GM12873 (cell line): Measurements from ENCODE around the gene COQ8A.

Source experiments
- TF ChIP-seq, protein P1 (sequence below): IDR thresholded peaks from 2 replicates; pipeline ENCODE4 v1.5.1; 2012; ENCODE audit warnings: low read depth, mild to moderate bottlenecking, moderate library complexity, low read length, control low read depth; ENCODE audit not compliant: insufficient read depth; ENCODE audit errors: missing control alignments

Gene COQ8A

DNA sequence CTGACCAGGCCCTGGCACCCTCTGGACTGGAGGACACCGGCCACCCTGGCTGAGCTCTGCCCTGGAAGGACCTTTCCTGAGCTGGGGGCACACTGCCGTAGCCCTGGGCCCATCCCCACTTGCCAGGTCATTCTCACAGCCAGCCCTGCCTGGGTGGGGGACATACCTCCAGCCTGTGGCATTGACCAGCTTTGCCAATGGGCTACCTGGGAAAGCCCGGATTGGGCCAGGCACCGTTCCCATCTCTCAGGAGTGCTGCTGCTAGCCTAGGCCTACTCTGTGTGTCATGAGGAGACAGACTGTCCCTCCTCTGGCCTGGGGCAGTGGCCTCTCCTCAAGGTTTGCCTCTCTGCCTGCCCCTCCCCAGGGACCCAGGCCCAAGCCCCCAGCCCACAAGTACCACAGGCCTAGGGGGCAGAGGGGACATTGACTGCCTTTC is 40.0 kb downstream of the COQ8A start:
- TF ChIP-seq, protein P1, sequence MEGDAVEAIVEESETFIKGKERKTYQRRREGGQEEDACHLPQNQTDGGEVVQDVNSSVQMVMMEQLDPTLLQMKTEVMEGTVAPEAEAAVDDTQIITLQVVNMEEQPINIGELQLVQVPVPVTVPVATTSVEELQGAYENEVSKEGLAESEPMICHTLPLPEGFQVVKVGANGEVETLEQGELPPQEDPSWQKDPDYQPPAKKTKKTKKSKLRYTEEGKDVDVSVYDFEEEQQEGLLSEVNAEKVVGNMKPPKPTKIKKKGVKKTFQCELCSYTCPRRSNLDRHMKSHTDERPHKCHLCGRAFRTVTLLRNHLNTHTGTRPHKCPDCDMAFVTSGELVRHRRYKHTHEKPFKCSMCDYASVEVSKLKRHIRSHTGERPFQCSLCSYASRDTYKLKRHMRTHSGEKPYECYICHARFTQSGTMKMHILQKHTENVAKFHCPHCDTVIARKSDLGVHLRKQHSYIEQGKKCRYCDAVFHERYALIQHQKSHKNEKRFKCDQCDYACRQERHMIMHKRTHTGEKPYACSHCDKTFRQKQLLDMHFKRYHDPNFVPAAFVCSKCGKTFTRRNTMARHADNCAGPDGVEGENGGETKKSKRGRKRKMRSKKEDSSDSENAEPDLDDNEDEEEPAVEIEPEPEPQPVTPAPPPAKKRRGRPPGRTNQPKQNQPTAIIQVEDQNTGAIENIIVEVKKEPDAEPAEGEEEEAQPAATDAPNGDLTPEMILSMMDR = no peak

DNA sequence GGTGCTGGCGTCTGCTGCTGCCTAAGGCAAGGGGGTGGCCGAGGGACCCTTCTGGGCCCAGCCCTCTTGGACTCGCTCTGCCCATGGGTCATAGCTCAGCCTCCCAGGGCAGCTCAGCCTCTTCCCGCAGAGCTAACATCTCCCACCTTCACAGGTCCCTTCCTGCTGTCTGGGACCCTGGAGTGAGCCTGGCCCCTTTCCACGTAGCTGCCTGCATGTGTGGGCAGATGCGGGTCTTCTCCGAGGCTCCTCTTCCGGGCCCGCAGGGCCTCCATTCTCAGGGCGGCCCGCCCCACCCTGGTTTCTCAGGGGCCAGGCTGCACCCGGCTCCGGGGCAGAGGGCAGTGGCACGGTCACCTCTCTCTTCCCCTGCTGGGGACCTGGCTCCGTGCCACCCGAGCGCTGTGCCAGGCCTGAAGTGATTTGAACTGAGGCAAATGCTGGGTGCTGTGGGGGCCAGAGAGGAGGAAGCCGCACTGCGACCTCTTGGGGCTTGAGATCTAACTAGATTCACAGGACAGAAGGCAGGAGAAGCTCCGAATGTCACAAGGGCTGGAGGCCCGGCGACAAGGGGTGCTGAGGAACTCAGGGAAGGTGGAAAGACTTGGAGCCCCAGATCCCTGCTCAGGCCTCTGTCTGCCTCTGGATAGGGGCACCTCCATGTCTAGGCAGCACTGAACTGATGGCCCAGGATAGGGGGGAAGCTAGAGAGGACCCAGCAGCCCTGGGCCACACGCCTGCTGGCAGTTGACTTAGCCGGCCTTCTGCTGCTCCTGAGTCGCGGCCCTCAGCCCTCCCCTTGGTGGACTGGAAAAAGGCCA is 40.7 kb downstream of the COQ8A start:
- TF ChIP-seq, protein P1 = no peak

DNA sequence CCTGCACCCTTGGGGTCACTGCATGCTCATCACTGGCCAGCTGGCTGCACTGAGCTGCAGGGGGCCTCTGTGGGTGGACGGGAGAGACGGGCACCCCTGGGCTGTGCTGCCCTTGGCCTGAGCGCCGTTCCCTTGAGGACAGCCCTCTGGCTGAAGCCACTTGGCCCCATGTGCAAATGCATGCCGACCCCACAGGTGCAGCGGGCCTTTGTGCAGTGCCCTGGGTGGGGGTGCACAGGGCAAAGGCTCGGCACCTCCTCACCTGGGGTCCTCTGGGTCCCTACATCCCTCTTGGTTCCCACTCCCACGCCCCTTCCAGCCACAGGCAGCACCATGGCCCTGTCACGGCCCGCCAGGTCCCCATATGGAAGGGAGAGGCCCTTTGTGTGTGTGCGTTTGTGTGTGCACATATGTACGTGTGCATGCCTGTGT is 41.3 kb downstream of the COQ8A start:
- TF ChIP-seq, protein P1 = no peak

DNA sequence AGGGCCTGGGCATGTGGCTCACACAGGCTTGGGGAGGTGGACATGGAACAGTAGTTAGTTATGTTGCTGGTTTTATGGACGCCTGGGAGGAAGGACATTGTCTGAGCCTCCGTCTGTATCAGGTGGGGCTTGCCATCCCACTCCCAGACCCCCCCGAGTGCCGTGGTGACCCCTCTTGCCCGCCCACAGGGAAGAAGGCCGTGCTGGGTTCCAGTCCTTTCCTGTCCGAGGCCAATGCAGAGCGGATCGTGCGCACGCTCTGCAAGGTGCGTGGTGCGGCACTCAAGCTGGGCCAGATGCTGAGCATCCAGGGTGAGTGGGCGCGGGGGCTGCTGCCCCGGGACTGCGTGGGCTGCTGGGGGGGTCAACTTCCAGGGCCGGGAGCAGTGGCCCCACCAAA is 41.7 kb downstream of the COQ8A start:
- TF ChIP-seq, protein P1 = no peak

DNA sequence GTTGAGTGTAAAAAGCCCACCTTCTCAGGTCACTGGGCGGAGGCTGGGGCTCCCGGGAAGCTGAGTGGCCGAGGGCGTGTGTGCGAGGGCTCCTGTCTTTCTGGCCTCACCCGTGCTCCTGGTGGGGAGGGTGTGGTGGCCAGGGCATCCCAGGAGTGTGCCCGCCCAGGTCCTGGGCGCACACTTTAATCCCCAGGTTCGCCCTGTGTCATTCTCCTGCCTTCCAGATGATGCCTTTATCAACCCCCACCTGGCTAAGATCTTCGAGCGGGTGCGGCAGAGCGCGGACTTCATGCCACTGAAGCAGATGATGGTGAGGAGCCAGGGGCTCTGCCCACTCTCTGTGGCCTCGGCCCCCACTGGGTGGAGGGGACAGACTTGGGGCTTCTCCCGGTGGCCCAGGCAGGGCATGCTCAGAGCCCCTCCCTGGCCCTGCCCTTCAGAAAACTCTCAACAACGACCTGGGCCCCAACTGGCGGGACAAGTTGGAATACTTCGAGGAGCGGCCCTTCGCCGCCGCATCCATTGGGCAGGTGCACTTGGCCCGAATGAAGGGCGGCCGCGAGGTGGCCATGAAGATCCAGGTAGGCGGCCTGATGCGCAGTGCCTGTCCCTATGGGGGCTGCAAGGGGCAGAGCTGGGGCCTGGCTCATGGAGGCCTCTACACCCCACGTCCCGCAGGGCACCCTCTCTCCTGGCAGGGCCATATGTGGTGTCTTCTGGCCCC is 42.5 kb downstream of the COQ8A start:
- TF ChIP-seq, protein P1 = no peak

DNA sequence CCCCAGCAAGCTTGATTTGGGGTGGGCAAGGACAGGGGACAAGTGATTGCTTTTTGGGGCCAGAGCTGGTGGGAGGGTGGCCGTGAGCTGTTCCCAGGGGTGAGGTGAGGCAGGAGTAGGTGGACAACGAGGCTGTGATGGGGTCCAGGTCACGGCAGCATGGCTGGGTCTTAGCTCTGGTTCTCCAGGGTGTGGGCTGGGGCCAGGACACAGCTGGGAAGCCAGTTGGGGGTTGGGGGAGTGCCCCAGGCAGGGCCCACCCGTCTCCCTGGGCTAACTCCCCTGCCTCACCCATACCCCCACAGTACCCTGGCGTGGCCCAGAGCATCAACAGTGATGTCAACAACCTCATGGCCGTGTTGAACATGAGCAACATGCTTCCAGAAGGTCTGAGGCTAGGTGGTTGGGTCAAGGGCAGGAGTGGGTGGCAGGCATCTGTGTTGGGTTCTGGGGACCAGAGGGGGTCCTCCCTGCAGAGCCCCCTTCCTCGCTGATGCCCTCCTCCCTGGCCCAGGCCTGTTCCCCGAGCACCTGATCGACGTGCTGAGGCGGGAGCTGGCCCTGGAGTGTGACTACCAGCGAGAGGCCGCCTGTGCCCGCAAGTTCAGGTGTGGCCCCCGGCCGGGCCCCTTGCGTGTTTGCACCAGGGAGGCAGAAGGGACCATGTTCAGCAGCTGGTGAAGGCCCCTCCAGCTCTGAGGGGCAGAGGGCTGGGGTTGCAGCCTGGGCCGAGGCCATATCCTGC is 43.3 kb downstream of the COQ8A start:
- TF ChIP-seq, protein P1 = no peak

DNA sequence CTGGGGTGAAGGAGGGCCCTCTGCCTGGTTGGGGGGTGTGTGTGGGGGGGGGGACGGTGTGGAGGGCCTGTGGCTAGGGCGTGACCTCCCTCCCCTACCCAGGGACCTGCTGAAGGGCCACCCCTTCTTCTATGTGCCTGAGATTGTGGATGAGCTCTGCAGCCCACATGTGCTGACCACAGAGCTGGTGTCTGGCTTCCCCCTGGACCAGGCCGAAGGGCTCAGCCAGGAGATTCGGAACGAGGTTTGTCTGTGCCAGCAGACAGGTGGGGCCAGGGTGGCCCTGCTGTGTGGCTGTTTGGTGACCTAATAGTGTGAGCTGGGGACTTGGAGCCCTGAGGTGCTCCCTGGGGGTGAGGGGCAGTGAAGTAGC is 43.9 kb downstream of the COQ8A start:
- TF ChIP-seq, protein P1 = no peak
